Vagina (tissue), 2 donors: ENCODE data around the gene PNPLA1.

Experiments used
- POLR2A ChIP-seq, 2 donors: fragments of 450-650 bp; IDR thresholded peaks; one replicate each; pipeline ENCODE4 v1.6.1; 2017; ENCODE audit warnings: antibody characterized with exemption in 2 of 2, mild to moderate bottlenecking in 2 of 2, moderate library complexity in 2 of 2
- TF ChIP-seq, protein P1 (sequence below), 3 experiments: fragments of 450-650 bp in 2 of 3; fragments of 200-600 bp in 1 of 3; sonication (generic) in 1 of 3; IDR thresholded peaks; one replicate each; pipeline ENCODE4 v1.5.1; 2017 to 2019; ENCODE audit warnings: antibody characterized with exemption in 3 of 3, mild to moderate bottlenecking in 2 of 3, moderate library complexity in 2 of 3

DNA sequence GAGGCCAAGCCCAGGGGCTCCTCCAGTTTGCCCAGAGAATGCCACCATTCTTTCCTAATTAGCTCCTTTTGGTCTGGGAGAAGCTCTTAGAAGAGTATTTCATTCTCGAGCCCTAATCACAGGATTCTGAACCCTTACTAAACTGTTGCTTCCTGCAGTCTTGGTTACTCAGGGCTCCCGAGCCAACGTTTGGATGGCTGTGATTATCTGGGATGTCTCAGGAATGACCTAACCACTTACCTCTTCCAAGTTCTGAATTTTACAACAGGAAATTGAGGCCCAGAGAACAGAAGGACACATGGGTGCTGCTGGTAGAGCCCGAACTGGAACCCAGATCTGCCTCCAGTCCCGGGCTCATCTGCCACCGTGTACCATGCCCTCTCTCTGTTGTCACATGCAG, 22.2 kb upstream of the PNPLA1 start:
- TF ChIP-seq POLR2A (IDR thresholded peaks at IDR 0.05), result no peak
- TF ChIP-seq, protein P1, sequence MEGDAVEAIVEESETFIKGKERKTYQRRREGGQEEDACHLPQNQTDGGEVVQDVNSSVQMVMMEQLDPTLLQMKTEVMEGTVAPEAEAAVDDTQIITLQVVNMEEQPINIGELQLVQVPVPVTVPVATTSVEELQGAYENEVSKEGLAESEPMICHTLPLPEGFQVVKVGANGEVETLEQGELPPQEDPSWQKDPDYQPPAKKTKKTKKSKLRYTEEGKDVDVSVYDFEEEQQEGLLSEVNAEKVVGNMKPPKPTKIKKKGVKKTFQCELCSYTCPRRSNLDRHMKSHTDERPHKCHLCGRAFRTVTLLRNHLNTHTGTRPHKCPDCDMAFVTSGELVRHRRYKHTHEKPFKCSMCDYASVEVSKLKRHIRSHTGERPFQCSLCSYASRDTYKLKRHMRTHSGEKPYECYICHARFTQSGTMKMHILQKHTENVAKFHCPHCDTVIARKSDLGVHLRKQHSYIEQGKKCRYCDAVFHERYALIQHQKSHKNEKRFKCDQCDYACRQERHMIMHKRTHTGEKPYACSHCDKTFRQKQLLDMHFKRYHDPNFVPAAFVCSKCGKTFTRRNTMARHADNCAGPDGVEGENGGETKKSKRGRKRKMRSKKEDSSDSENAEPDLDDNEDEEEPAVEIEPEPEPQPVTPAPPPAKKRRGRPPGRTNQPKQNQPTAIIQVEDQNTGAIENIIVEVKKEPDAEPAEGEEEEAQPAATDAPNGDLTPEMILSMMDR (IDR thresholded peaks at IDR 0.05), result no peak
